Inferior parietal cortex (tissue), 1 donor: ENCODE data around the gene ITPKC.

Experiments used
- DNase-seq: peaks from one replicate; pipeline ENCODE4 v3.0.0-alpha.2; 2016; ENCODE audit errors: extremely low spot score

Gene ITPKC

GRCh38 chr19:40716482-40717324, at the start of gene ITPKC, which contains the start of gene COQ8B:
Gene ITPKC, plus strand, starts transcription at chr19:40717112. Its CDS starts 24 bp downstream, at chr19:40717136.
Gene COQ8B, minus strand, starts transcription at chr19:40716886. Its CDS starts 2,254 bp downstream, at chr19:40714632.
- peak; percentile 99 for DNase-seq

DNA sequence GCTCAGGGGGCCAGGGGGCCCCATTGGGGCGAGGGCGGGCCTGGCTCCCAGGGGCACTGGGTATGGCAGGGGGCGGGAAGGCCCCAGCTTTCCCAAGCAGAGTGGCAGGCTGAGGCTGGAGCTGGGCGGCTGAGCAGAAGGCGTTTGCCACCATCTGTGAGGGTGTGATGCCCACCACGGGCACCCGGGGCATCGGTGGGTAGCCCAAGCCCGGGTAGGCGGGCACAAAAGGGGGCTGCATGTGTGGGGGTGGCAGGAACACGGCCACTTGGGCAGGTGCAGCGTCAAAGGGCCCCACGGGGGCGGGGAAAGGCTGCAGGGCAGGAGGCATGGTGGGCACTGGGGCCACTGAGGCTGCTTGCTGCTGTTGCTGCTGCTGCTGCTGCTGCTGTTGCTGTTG, 49.3 kb upstream of the ITPKC start:
- DNase-seq: no peak

- DNase-seq: no peak
Observed at GRCh38 chr19:40668991-40669614, 47.8 kb upstream of the ITPKC start.

DNA sequence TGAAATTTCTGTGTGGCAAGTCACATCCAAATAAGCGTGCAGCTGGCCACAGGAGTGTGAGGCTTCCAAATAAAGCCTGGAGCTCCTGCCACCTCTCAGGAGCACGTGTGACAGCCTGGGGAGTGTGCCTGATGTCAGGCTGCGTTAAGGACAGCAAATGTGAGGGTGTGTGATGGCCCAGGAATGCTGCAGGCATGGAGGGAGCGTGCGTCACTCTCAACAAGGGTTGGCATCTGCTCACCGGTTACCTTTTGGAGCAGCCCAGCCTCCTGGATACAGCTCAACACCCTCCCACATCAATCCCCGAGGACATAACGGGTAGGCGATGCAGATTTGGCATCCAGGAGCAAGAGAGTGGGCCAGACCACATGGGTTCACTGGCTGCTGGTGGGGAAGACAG, 45.5 kb upstream of the ITPKC start:
- no peak for DNase-seq

GRCh38 chr19:40672038-40672437, 44.9 kb upstream of the ITPKC start:
- no peak for DNase-seq

DNA sequence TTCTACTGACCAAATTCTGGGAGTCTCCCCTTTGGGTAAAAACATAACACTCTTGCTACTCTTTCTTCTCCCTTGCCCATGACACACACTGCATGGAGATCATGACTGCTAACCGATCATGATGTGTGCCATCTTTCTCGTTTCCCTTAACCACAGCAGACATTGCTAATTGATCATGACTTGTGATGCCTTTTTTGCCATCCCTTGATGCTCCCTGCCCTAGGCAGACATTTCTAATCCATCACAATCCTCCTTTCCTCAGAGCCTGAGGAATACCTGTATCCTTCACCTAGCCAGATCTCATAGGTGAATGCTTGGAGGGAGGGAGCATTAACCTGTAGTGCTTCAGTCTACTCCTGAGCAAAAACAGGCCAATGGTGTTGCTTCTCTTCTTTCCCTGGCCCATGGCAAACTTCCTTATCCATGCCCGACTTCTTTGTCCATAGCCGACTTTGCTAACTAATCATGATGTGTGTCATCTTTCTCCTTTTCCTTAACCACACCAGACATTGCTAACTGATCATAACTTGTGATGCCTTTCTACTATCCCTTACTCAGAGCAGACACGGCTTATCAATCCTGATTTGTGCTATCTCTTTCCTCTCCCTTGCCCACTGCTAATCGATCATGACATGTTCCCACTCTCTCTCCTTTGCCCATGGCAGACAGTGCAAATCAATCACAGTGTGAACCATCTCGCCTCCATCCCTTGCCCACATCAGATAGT, 44.2 kb upstream of the ITPKC start:
- DNase-seq: no peak

DNA sequence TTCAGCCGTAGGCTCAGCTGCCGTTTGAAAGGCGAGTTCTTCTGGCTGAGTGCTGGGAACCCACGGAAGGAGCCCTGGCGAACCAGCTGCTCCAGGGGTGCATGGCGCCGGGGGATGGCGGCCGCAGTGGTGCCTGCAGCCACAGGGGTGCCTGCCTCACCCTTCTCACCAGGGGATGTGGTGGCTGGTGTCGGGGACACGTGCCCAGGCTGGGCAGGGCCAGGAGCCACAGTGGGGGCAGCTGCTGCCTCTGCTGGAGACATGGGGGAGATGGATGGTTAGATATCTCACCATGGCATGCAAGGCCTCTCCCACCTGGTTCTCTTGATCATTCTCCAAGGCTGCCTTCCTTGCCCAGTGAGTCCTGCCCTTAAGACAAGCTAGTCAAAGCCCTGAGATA, 43.5 kb upstream of the ITPKC start:
- DNase-seq: no peak

GRCh38 chr19:40674291-40674690, 42.6 kb upstream of the ITPKC start:
- no peak for DNase-seq

DNA sequence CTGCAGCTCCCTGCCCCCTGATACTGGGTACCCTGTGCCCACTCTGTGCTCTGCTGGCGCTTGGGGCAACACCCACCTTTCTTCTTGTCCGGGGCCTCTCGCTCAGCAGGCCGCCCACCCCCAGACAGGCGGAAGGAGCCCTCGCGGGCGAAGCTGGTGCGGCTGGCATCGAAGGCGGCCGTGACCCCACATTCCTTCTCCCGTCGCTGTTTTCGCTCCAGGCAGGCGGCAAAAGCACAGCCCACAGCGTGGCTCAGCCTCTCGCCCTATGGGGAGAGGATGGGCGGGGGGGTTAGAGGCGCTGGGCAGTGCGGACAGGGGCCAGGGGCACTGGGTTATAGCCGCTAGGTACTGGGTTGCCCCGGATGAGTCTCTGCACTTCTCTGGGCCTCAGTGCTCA, 39.8 kb upstream of the ITPKC start:
- no peak for DNase-seq

DNA sequence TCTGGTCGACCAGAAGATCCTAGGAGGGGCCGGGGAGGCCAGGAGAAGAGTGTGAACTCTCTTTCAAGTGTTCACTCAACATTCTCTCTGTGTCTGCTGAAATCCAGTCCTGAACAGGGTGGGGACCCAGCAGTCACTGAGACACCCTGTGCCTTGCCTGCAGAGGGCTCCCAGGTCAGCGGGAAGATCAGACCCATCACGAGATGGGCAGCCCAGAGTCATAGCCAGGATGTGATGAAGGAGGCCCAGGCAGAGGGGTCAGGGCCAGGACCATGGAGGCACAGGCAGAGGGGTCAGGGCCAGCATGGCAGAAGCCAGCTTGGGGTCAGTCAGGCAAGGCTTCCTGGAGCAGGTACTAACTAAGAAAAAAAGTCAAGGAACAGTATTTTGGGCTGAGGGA, 35.9 kb upstream of the ITPKC start:
- DNase-seq: no peak

DNA sequence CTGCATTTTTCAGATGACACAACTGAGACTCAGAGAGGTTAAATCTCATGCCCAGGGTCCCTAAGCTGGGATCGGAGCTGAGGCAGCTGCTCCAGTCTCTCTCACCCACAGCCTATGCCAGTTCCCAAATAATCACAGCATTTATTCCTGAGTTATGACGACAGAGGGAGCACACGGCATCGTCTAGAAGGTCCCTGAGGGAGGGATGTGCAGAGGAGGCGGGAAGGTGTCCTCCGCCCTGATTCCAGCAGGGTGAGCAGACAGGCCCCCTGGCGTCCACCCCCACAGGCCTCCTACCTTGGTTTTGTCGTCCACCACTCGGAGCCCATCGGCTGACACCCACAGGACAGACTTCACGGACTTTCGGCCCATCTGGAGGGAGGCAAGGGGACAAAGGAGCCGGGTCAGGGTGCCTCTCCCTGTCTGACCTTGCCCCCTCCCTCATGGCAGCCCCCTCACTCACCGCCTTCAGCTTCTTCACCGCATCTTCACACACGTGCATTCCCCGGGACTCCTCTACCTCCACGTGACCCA, 34.4 kb upstream of the ITPKC start:
- DNase-seq: no peak

DNA sequence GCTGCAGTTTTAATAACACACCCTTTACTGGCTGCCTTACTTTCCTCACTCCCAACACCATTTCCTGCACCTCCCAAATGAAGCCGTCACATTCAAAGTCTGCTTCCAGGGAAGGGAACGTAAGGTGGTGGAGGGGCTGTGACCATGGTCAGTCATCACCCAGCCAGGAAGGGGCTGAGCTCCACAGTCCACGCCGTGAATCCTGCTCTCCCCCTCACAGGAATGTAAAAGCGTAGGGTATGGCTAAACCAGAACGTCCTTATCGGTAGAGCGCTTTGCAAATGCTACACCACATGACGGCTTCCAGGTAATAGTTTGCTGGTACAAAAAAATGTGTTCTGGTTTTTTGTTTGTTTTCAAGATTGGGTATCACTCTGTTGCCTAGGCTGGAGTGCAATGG, 33.5 kb upstream of the ITPKC start:
- DNase-seq: no peak

DNA sequence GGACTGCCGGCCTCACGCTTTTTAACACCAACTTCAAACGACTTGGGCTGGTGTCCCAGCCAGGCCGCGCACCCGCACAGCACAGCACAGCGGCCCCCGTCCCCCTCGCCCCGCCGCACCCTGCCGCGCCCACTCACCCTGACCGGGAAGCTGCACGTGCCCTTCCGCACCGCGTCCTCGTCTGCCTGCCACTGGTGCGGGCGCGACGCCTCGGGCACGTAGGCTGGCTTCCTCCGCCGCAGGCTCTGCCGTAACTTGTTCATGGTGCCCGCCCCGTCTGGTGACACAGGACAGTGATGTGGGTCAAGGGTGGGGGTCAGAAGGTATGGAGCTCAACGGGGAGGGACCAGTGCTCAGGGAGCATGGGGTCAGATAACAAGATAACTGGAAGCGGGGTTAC, 32.6 kb upstream of the ITPKC start:
- no peak for DNase-seq

DNA sequence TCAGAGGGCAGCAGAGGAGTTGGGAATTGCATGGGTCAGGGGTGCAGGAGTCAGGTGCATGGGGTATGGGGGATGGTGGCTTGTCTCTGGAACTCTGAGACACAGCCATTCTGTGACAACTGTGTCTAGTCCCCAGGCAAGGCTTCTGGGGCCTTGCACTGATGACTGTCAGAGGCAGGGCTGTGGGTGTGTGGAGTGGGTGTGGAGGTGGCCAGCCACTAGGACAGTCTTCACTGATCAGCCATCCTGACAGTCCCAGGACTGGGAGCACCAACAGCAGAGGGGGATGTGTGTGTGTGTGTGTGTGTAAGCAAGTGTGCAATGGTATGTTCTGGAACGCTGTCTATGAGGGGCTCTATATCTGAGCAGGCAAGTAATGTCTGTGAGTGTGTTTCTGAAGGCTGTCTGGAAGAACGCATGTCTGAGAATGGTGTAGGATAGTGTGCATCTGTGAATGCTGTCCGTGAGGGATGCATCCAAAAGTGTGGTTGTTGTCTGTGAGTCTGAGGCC, 31.8 kb upstream of the ITPKC start:
- DNase-seq: no peak

- DNase-seq: no peak
Observed at GRCh38 chr19:40685563-40685962, 31.3 kb upstream of the ITPKC start.

- no peak for DNase-seq
Observed at GRCh38 chr19:40686882-40687524, 29.9 kb upstream of the ITPKC start.

- DNase-seq: no peak
Observed at GRCh38 chr19:40687525-40688016, 29.3 kb upstream of the ITPKC start.

GRCh38 chr19:40688309-40688708, 28.6 kb upstream of the ITPKC start:
- no peak for DNase-seq

DNA sequence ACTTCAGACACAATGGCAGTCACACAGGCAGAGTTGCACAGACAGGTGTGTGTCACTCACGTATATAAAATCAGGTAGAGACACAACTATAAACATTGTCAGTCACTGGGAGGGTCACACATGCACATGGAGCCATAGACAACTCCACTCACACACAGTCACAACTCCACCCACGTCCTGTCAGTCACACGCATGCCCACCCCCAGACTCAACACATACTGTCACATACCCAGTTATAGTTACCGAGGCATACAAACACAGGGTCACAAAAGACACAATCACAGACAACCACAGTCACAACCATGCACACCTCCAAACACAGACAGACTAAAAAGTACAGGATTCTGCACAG, 27.9 kb upstream of the ITPKC start:
- no peak for DNase-seq

DNA sequence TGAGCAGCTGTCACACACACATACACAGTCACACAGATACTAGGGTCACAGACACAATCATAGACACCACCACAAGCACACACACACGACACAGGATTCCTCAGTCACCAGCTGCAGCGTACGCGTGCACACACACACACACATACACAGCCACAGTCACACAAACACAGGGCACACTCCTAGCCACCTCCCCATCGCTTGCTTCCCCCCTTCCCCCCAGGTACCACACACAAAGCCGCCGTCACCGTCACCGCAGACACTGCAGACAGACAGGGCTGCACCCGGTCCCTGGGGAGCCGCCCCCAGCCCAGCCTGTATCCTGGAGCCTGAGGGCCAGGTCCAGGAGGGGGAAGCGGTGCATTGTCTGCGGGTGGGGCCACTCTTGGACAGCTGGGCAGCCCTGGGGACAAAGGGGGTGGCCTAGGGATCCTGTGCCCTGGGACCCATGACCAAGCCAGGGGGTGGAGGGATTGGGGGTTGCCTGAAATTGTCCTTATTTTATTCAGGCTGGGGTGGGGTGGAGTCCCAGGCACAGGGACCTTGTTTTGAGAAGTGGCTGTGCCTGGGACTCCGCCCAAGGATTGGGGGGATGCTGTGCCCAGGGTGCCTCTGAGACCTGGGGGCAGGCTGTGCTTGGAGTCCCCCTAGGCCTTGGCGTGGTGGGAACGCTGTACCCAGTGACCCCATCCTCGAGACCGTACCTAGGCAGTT, 27.4 kb upstream of the ITPKC start:
- no peak for DNase-seq
